H54 (cell line): ENCODE measurements around the gene ADCK1.
A peak's percentile ranks its signal among the peaks of the same experiment; 100 is the strongest.
"Not testable (repeated sequence)": the region's sequence is repeated elsewhere in the genome, so short reads cannot be mapped to it uniquely, and the experiment has no call there.

Source experiments
- DNase-seq: peaks from one replicate; pipeline ENCODE4 v3.0.0; 2011; ENCODE audit warnings: low spot score, mixed read lengths; ENCODE audit not compliant: insufficient read length
- FAIRE-seq: peaks from 3 replicates; lab custom pipeline; 2011; peaks lifted over from hg19 to GRCh38; lab: Jason Lieb, UNC
- POLR2A ChIP-seq: IDR thresholded peaks from 2 replicates; pipeline ENCODE4 v1.6.1; 2011; ENCODE audit warnings: low read depth, mild to moderate bottlenecking, low read length

Gene ADCK1

DNA sequence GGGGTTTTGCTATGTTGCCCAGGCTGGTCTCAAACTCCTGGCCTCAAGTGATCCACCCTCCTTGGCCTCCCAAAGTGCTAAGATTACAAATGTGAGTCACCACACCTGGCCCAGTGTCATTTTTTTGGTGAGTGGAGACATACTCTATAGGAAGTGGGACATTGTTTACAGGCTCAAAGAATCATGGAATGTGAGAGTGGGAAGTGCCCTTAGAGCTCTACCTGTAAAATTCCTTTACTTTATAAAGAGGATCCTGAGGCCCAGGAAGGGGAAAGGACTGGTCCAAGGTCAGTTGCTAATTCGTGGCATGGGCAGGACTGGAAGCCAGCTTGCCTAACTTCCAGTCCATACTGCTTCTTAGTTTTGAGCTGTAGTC is 8.7 kb upstream of the ADCK1 start:
- DNase-seq (no peak), FAIRE-seq (no peak)
- TF ChIP-seq POLR2A = no peak

GRCh38 chr14:77793255-77793654 is 6.7 kb upstream of the ADCK1 start:
- DNase-seq, FAIRE-seq: not testable (repeated sequence)

GRCh38 chr14:77794357-77794756 is 5.6 kb upstream of the ADCK1 start:
- no peak for DNase-seq
- no peak for FAIRE-seq

DNA sequence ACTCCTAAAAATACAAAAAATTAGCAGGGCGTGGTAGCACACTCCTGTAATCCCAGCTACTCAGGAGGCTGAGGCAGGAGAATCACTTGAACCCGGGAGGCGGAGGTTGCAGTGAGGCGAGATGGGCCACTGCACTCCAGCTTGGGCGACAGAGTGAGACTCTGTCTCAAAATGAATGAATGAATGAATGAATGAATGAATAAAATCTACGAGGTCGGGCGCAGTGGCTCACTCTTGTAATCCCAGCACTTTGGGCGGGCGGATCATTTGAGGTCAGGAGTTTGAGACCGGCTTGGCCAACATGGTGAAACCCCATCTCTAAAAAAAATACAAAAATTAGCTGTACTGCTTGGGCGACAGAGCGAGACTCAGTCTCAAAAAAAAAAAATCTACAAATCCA is 453 bp upstream of the ADCK1 start:
- not testable (repeated sequence) for FAIRE-seq, DNase-seq

More at GRCh38 chr14:77794357-77794756, 5.6 kb upstream of the ADCK1 start:
- TF ChIP-seq POLR2A = no peak

- FAIRE-seq (no peak), DNase-seq (no peak)
- no peak for TF ChIP-seq POLR2A
Measured at GRCh38 chr14:77800814-77801213, 905 bp downstream of the ADCK1 start.

DNA sequence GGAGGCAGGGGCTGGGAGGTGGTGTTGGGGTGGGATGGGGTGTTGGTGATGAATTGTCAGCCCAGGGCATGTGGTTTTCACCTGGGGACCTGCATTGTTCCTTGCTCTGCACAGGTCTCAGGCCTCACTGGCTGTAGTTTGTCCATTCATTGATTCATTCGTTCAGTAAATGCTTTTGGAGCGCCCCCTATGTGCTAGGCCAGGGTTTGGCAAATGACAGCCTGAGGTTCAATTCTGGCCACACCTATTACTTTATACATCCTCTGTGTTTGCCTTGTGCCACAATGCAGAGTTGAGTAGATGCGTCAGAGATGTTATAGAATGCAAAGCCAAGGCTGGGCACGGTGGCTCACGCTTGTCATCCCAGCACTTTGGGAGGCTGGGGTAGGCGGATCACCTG is 4.7 kb downstream of the ADCK1 start:
- no peak for TF ChIP-seq POLR2A

GRCh38 chr14:77805706-77806105 is 5.8 kb downstream of the ADCK1 start:
- TF ChIP-seq POLR2A = no peak
- DNase-seq (no peak), FAIRE-seq (no peak)

More for the DNA sequence above, 4.7 kb downstream of the ADCK1 start:
- DNase-seq (peak; percentile 13), FAIRE-seq (no peak)

DNA sequence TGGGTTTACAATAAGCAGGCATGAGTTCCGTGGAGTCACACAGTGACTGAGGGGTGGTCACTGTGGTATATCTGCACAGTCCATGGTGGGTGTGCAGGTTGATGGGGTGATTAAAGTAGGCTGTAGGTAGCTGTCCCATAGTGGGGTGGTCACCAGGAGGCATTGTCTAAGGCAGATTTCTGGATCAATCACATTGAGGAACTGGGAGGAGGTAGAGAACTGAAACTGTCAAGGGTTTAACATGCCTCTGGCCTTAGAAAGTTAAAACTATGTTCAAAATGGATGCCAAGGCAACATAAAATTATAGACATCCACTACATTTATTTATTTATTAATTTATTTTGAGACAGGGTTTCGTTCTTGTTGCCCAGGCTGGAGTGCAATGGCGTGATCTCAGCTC is 8.3 kb downstream of the ADCK1 start:
- no peak for FAIRE-seq
- no peak for DNase-seq
- no peak for TF ChIP-seq POLR2A

- no peak for TF ChIP-seq POLR2A
- no peak for DNase-seq
- no peak for FAIRE-seq
Measured at GRCh38 chr14:77809011-77809410, 9.1 kb downstream of the ADCK1 start.

GRCh38 chr14:77812028-77812427 is 12.1 kb downstream of the ADCK1 start:
- no peak for TF ChIP-seq POLR2A
- FAIRE-seq (no peak), DNase-seq (no peak)

DNA sequence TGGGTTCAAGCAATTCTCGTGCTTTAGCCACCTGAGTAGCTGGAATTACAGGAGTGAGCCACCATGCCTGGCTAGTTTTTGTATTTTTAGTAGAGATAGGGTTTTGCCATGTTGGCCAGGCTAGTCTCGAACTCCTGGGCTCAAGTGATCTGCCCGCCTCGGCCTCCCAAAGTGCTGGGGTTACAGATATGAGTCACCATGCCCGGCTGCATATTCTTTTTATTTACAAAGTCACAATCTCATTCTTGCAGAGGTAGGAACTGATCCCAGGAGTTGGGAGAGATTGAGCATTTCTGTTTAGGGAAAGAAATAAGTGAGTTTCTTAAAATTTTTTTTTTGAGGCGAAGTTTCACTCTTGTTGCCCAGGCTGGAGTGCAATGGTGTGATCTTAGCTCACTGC is 12.8 kb downstream of the ADCK1 start:
- FAIRE-seq, DNase-seq: not testable (repeated sequence)

DNA sequence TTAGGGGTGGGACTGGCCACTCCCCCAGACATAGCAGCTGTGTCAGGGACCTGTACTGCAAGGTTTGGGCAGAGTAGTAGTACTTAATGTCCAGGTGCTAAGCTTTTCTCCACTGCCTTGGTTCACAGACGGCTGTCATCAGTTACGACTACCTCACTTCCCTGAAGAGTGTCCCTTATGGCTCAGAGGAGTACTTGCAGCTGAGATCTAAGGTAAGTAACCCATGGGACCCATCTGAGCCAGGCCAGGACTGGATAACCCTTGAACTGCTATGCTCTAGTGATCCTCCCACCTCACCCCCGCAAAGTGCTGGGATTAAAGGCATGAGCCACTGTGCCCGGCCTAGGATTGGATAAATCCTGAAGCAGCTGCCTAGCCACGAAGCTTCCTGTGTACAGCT is 22.4 kb downstream of the ADCK1 start:
- no peak for TF ChIP-seq POLR2A
- FAIRE-seq (no peak), DNase-seq (no peak)

DNA sequence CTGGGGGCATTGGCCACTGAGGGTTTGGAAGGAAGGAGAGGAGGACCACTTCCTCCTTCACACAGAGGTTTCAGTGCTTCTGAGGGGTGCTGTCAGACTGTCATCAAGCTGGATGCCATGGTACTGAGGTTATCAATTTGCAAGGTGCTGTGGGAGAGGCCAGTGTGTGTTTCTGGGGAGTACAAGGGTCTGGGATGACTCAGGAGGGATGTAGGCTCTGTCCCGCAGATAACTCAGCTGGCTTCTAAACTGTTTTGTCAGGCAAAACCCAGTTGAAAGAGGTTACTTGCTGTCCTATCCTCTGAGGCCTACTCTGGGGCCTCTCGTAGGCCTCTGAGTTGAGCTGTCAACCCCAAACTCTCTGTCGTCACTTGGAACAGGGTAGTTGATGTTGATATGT is 22.8 kb downstream of the ADCK1 start:
- DNase-seq = no peak
- FAIRE-seq = no peak
- TF ChIP-seq POLR2A = no peak

DNA sequence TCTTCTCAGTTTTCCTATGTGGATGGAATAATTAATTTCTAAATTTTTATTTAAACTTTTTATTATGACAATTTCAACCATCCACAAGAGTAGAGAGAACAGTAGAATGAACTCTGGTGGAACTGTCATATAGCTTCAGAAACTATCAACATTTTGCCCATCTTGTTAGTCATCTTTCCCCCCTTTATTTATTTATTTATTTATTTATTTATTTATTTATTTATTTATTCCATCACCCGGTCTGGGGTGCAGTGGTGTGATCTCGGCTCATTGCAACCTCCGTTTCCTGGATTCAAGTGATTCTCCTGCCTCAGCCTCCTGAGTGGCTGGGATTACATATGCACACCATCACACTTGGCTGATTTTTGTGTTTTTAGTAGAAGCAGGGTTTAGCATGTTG is 23.5 kb downstream of the ADCK1 start:
- TF ChIP-seq POLR2A = no peak
- FAIRE-seq (no peak), DNase-seq (no peak)

DNA sequence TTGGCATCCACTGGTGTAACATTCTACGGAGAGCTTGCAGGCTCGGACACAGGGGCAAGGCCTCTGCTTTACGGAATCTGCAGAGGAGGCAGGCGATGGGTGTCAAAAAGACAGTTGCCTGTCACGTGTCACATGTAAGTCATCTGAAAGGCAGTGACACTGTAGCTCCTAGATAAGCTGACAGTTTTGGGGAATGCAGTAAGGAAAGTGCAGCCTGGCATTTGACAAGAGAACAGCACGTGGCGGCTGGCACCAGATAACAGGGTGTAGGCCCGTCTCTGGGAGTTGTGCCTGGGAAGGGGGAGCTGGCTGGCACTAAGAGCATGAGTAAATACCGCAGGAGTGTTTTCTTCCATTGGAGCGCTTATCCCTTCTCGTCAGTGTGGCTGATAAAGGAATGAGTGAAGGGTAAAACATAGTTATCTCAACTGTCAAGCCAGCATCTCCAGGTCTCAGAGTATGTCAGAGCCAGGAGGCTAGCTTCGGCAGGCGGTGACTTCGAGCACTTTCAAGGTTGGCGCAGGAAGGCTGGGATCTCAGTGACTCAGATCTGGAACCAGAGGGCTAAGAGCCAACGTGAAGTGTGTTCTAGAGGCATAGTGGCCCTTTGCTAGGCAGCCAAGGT is 26.1 kb downstream of the ADCK1 start:
- TF ChIP-seq POLR2A = no peak
- FAIRE-seq = no peak
- no peak for DNase-seq

DNA sequence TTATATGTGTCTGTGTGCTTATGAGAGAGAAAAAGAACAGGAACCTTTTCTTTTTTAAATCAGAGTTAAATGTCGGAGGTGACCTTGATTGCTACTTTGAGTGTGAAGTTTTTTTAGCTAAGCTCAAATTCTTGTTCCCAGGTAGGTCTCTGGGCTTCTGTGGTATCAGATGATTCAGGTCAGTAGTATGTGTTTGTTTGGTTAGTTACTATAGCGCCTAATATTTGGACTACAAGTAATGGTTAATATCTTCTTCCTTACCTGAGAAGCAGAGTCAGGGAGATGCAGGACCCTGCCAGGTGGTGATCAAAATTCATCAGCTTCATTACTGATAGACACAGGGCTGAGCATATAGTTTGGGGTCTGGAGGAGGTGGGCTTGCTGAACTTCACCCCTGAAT is 30.8 kb downstream of the ADCK1 start:
- FAIRE-seq (no peak), DNase-seq (no peak)
- no peak for TF ChIP-seq POLR2A
